NB4 (cell line): ENCODE results near the gene HNF1B.

Experiments
- MYC ChIP-seq: IDR thresholded peaks from 2 replicates; pipeline ENCODE4 v1.6.1; 2011; ENCODE audit warnings: low read depth, low read length
- POLR2A ChIP-seq: IDR thresholded peaks from 2 replicates; pipeline ENCODE4 v1.6.1; 2011; ENCODE audit warnings: mild to moderate bottlenecking; ENCODE audit not compliant: insufficient read length; ENCODE audit errors: extremely low read depth
- TF ChIP-seq, protein P1 (sequence below): IDR thresholded peaks from one replicate; pipeline ENCODE4 v1.5.1; 2012; ENCODE audit warnings: low read depth, low read length

DNA sequence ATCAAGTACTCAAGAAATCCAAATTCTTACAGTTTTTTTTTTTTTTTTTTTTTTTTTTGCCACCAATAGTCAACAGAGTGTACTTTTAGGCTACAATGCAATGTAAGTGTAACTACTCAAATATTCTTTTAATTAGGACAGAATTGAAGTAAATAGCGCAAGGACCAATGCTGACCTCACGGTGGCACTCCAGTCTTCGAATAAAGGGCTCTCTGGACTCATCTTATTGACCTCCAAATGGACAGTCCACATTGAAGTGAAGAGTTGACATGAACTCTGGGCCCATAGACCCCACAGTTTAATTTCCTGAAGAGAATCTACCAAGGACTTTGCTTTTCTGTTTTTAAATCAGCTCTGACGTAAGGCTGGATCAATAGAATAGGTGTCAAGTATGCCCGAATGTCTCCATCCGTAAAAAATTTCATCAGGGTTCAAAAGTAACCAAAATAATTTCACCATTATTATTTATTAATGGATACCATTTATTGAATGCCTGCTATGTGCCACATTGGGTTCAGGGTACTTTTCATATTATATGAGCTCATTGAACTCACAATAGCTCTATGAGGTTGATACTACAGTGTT lies 94.3 kb downstream of the HNF1B start:
- TF ChIP-seq, protein P1, sequence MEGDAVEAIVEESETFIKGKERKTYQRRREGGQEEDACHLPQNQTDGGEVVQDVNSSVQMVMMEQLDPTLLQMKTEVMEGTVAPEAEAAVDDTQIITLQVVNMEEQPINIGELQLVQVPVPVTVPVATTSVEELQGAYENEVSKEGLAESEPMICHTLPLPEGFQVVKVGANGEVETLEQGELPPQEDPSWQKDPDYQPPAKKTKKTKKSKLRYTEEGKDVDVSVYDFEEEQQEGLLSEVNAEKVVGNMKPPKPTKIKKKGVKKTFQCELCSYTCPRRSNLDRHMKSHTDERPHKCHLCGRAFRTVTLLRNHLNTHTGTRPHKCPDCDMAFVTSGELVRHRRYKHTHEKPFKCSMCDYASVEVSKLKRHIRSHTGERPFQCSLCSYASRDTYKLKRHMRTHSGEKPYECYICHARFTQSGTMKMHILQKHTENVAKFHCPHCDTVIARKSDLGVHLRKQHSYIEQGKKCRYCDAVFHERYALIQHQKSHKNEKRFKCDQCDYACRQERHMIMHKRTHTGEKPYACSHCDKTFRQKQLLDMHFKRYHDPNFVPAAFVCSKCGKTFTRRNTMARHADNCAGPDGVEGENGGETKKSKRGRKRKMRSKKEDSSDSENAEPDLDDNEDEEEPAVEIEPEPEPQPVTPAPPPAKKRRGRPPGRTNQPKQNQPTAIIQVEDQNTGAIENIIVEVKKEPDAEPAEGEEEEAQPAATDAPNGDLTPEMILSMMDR = peak; percentile 33
- TF ChIP-seq POLR2A (no peak), MYC (no peak)
